HG03575 (cell line): ENCODE results near the gene NKX6-1.

Experiments
- ATAC-seq: cut with Tn5 transposase; IDR thresholded peaks from one replicate; pipeline ENCODE4 v1.9.1; 2021; ENCODE audit not compliant: unreplicated experiment, insufficient number of reproducible peaks, low FRiP score; ENCODE audit errors: extremely low read depth

Gene NKX6-1

GRCh38 chr4:84498935-84499623 is at the start of gene NKX6-1:
TSS of gene NKX6-1 (minus strand) at chr4:84499292. CDS start at chr4:84498228, 1,064 bp downstream.
- ATAC-seq = no peak

DNA sequence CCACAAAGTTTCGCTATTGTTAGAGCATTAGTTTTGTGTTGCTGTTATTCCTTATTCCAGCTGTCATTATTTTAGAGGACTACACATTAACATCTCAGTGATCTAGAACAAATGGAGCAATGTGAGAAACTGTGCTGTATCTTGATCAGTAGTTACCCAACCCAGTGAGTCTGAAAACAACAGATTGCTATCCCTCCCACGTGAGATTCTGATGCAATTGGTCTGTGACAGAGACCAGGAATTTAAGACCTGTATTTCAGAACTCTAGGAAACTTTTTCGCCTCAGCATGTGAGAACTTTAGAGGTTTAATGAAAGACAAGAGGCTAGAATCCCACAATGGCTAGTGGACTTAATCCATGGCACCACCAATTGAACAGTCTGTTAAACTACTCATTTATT is 48.1 kb upstream of the NKX6-1 start:
- no peak for ATAC-seq

GRCh38 chr4:84545093-84545492 is 46.0 kb upstream of the NKX6-1 start:
- no peak for ATAC-seq

GRCh38 chr4:84535901-84536300 is 36.8 kb upstream of the NKX6-1 start:
- ATAC-seq = no peak

GRCh38 chr4:84531689-84532088 is 32.6 kb upstream of the NKX6-1 start:
- no peak for ATAC-seq

GRCh38 chr4:84530871-84531270 is 31.8 kb upstream of the NKX6-1 start:
- no peak for ATAC-seq

GRCh38 chr4:84530454-84530853 is 31.4 kb upstream of the NKX6-1 start:
- ATAC-seq = no peak

DNA sequence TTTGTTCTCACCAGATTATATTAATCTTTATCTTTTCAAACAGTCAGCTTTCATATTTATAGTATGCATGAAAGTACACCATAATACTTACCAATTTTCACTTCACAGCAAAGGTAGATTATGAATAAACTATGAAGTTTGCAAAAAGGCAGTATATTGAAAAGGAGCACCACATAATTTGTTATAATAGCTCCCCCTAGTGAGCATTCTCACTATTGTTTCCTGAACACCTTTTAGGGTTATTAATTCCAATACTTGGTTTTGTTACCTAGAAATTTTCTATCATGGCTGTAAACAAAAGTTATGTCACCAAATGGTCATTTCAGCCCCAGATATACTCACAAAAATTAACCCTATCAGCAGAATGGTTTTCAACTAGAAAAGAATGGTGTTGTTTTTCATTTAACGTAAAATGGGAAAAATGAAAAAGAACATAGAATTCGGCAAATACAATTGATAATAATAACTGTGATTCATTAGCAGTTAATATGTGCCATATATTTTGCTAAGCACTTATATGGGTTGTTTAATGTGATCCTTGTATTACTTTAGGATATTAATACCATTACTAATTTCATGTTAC is 30.2 kb upstream of the NKX6-1 start:
- ATAC-seq = no peak

DNA sequence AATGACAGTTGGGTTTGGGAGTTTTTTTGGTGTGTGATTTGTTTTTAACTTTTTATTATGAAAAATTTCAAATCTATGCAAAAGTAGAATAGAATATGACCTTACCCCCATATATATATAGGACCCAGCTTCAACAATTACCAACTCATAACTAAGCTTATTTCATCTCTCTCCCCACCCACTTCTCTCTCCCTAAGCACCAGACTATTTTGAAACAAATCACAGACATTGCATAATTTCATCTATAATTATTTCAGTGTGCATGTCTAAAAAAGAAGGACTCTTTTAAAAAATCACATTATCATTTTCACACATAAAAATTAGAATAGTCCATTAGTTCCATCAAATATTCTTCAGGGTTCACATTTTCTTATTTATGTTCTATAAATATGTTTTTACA is 28.3 kb upstream of the NKX6-1 start:
- ATAC-seq = no peak

DNA sequence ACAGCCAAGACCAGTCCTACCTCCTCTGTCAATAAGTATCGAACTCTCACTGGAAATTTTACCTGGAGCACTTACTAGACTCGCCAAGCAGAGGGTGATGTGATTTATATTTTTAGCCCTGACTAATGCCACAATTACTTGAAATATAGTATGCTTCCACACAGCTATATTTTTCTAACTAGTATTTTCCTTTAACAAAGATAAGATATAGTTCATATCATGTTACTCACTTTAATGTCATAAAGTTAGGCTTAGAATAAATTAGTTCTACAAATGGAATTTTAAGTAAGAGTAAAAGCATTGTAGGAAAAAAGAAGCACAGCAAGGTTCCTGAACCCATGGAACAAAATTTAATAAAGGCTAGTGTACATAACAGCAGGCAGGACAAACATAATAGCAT is 16.0 kb upstream of the NKX6-1 start:
- no peak for ATAC-seq

GRCh38 chr4:84512277-84512676 is 13.2 kb upstream of the NKX6-1 start:
- no peak for ATAC-seq

GRCh38 chr4:84511703-84512102 is 12.6 kb upstream of the NKX6-1 start:
- ATAC-seq = no peak

DNA sequence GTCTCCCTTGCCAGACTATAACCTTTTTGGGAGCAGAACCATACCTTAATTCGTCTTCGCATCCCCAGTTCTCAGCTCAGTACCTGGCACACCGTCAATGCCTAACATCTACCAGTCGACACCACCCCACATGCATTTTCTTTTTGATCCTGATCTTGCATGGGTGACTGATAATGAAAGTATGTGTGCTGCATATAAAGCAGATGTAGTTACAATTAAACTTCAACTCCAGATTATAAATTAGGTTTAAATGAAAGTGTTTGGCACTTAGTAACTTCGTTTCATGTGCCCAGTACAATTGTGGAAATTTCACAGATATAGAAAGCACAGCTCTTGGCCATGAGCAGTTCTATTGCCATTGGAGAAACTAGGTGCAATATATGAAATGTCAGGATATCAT is 8.8 kb upstream of the NKX6-1 start:
- ATAC-seq = no peak

DNA sequence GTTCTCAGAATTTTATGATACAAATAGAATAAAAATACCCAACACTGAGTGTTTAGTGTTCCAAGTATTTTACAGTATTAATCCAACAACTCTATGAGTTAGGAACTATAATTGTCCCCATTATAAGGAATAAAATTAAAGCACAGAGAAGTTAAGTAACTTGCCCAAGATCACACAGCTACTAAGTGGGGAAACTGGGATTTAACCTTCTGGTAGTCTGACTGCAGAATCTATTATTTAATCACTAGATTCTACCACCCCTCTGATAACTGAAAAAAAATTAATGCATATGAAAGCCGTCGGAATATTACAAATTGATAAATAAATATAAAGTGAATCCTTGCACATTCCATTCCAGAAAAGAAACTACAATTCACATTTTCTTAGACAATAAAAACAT is 5.7 kb upstream of the NKX6-1 start:
- no peak for ATAC-seq

DNA sequence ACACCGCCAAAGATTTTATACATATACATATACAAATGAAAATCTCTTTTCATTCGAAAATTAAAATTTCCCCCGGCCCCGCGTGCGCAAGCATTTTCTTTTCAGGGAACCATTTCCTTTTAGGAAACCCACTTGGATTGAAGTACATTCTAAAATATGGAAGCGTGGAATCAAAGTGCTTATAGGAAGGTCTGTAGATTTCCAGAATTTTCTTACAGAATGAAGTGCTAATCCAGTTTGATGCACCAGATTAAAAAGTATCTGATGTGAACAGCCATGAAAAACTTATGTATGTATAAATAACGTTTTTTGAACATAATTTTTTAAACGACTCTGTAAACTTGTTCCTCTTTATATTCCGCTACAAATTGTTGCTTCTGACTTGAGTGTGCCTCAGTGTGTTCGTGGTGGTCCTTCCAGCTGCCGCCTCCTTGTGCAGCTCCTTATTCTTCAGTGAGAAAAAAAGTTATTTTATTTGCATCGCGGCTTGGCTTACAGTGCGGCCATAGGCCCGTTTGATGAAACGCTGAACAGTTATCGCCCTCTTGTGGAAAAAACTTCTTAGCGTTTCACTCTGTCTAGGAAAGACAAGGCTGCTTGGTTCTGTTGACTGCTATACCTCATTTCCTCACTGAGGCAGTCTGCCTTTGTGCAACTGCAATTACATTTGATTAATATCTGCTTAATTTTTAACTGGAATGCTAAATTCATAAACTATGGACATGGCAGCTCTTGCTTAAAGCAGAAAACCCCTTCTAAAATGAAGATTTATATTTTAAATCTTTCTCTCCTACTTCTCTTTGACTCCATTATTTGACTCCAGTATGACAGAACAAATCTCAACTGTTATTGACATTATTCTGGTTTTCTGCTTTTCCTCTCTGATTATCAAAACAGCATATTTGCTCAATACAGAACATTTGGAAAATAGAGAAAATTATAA is 4.7 kb upstream of the NKX6-1 start:
- no peak for ATAC-seq

- no peak for ATAC-seq
Measured at GRCh38 chr4:84502955-84503373, 3.9 kb upstream of the NKX6-1 start.

DNA sequence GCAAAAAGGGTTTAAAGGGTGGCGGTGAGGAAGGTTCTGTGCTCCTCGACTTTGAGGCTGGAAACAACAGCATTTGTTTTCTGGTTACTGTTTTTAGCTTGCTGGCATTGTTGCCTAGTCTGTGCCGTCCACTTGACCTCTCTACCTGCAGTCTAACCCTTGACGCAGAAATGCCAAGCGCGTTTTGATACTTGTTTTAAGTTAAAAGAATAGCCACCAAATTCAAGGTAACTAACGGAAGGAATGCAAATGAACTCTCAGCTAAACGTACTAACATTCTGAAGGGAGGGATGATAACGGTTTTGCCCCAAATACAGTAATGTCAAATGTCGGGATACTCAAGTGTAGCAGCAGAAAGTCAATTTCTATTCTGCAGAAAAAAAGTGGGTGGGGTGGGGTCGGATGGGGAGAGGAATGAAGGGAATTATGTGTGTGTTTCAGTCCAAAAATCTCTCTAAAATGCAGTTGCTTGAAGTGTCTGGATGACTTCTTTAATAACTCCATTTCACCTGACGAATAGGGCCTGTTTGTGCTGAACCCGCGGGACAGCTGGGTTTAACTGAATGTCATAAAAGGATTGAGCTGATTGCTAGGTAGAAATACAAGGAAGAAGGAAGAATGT is 3.4 kb upstream of the NKX6-1 start:
- ATAC-seq = no peak

- no peak for ATAC-seq
Measured at GRCh38 chr4:84501721-84502267, 2.7 kb upstream of the NKX6-1 start.

GRCh38 chr4:84501202-84501503 is 2.1 kb upstream of the NKX6-1 start:
- ATAC-seq = no peak
